B cell (primary cell): ENCODE measurements around the gene RBL1. TPM values are rescaled to one million over a fixed set of nuclear protein-coding genes. Genes with fewer than 3 reads are reported as not detected.
A peak's percentile ranks its signal among the peaks of the same experiment; 100 is the strongest.
"Not testable (repeated sequence)": the region's sequence is repeated elsewhere in the genome, so short reads cannot be mapped to it uniquely, and the experiment has no call there.

Experiments
- ATAC-seq: fragments of 200-7000 bp; cut with Tn5 transposase; one replicate; pipeline ENCODE4 v1.10.0; 2021; ENCODE audit warnings: low read depth, mild to moderate bottlenecking, moderate number of reproducible peaks, moderate library complexity
- CTCF ChIA-PET: fragments of 350-600 bp; sonication (Branson Sonifier 250); formaldehyde crosslinking; loops from one replicate; lab custom pipeline; 2021; ENCODE audit warnings: antibody characterized with exemption, inconsistent platforms; lab: Charles Lee
- POLR2A ChIA-PET: fragments of 350-600 bp; sonication (Branson Sonifier 250); formaldehyde crosslinking; loops from one replicate; lab custom pipeline; 2021; ENCODE audit warnings: antibody characterized with exemption; lab: Charles Lee
- DNase-seq: peaks from one replicate; pipeline ENCODE4 v3.0.0; 2013
- H2AFZ ChIP-seq: 2 replicates; pipeline ENCODE4 v1.6.1; 2012; ENCODE audit warnings: mild to moderate bottlenecking, low read depth, low read length; ENCODE audit not compliant: insufficient read depth, poor library complexity, severe bottlenecking
- H3K27ac ChIP-seq, 2 donors: 1 replicate in 1 of 2; 2 replicates in 1 of 2; pipeline ENCODE4 v1.5.1; 2012 to 2013; ENCODE audit warnings: low read length in 2 of 2, mild to moderate bottlenecking in 2 of 2, moderate library complexity in 1 of 2
- H3K27me3 ChIP-seq, 4 experiments: fragments of 200-600 bp in 1 of 4; sonication (generic) in 1 of 4; replicated peaks in 1 of 4; 1 replicate in 2 of 4; 2 replicates in 2 of 4; pipeline versions ENCODE4 v1.6.1 to v1.7.0; 2013 to 2016; ENCODE audit warnings: low read length in 3 of 4, mild to moderate bottlenecking in 2 of 4, mixed read lengths in 1 of 4, moderate library complexity in 1 of 4; ENCODE audit not compliant: insufficient read depth in 4 of 4, control insufficient read depth in 3 of 4; ENCODE audit errors: control extremely low read depth in 1 of 4
- H3K36me3 ChIP-seq, 2 experiments: replicated peaks in 1 of 2; 1 replicate in 1 of 2; 2 replicates in 1 of 2; pipeline versions ENCODE4 v1.6.1 to v1.7.1; 2013; ENCODE audit warnings: low read length in 1 of 2; ENCODE audit not compliant: insufficient read depth in 2 of 2, control insufficient read depth in 1 of 2; ENCODE audit errors: control extremely low read depth in 1 of 2, extremely low read depth in 1 of 2
- H3K4me1 ChIP-seq, 2 donors: fragments of 200-600 bp in 1 of 2; sonication (generic) in 1 of 2; 1 replicate in 1 of 2; 2 replicates in 1 of 2; pipeline versions ENCODE4 v1.5.1 to v1.6.1; 2013 to 2017; ENCODE audit warnings: low read length in 2 of 2; ENCODE audit not compliant: control insufficient read depth in 2 of 2, insufficient read depth in 2 of 2
- H3K4me2 ChIP-seq: replicated peaks from 2 replicates; pipeline ENCODE3; 2012; ENCODE audit warnings: mild to moderate bottlenecking, low read depth, low read length; ENCODE audit not compliant: poor library complexity, severe bottlenecking
- H3K4me3 ChIP-seq, 5 experiments: fragments of 200-600 bp in 1 of 5; sonication (generic) in 1 of 5; 1 replicate in 3 of 5; 2 replicates in 2 of 5; pipeline versions ENCODE4 v1.5.1 to v1.7.0; 2011 to 2016; ENCODE audit warnings: low read length in 4 of 5, mild to moderate bottlenecking in 4 of 5, low read depth in 2 of 5, control low read depth in 1 of 5, moderate library complexity in 1 of 5; ENCODE audit not compliant: insufficient read depth in 1 of 5; ENCODE audit errors: control extremely low read depth in 1 of 5, extremely low read depth in 1 of 5
- H3K79me2 ChIP-seq: fragments of 200-600 bp; sonication (generic); one replicate; pipeline ENCODE4 v1.6.0; 2016; ENCODE audit warnings: low read length; ENCODE audit not compliant: control insufficient read depth, insufficient read depth
- H3K9ac ChIP-seq: fragments of 200-600 bp; sonication (generic); 2 replicates; pipeline ENCODE4 v1.6.1; 2017; ENCODE audit warnings: mild to moderate bottlenecking, low read length, moderate library complexity
- H3K9me3 ChIP-seq, 3 donors: one replicate each; pipeline versions ENCODE4 v1.6.1 to v1.7.1; 2013; ENCODE audit warnings: low read length in 2 of 3; ENCODE audit not compliant: control insufficient read depth in 2 of 3, insufficient read depth in 1 of 3; ENCODE audit errors: control extremely low read depth in 1 of 3
- H4K20me1 ChIP-seq: 2 replicates; pipeline ENCODE4 v1.6.0; 2012; ENCODE audit warnings: mild to moderate bottlenecking, low read length; ENCODE audit not compliant: insufficient read depth, control insufficient read depth, poor library complexity, severe bottlenecking
- H3K27ac Mint-ChIP-seq: one replicate; pipeline ENCODE4 v1.8.0; 2021; ENCODE audit warnings: mixed read lengths
- H3K27me3 Mint-ChIP-seq: one replicate; pipeline ENCODE4 v1.8.0; 2021; ENCODE audit warnings: mixed read lengths
- H3K4me1 Mint-ChIP-seq: one replicate; pipeline ENCODE4 v1.8.0; 2021; ENCODE audit warnings: mixed read lengths
- H3K4me3 Mint-ChIP-seq: one replicate; pipeline ENCODE4 v1.8.0; 2021; ENCODE audit warnings: mixed read lengths
- H3K9me3 Mint-ChIP-seq: one replicate; pipeline ENCODE4 v1.8.0; 2022; ENCODE audit warnings: mixed read lengths; ENCODE audit not compliant: insufficient read depth
- CTCF ChIP-seq: fragments of 200-600 bp; IDR thresholded peaks from one replicate; pipeline ENCODE4 v1.8.0; 2022; ENCODE audit warnings: antibody characterized with exemption, mild to moderate bottlenecking
- EZH2 ChIP-seq: IDR thresholded peaks from 2 replicates; pipeline ENCODE4 v1.6.1; 2012; ENCODE audit warnings: borderline replicate concordance, low read depth, mild to moderate bottlenecking, moderate library complexity, low read length; ENCODE audit not compliant: insufficient read depth, poor library complexity, severe bottlenecking
- WGBS: methylation state at CpG from one replicate; pipeline ENCODE4 v1.1.5; 2013; ENCODE audit warnings: missing lambda C conversion rate; ENCODE audit not compliant: insufficient coverage; 5-methylcytosine and 5-hydroxymethylcytosine counted together
- intact Hi-C: fragments of 100-400 bp; cut with micrococcal nuclease; formaldehyde crosslinking; loops from one replicate; pipeline ENCODE4 v1.10.0; 2022
- polyA plus RNA-seq: library from polyadenylated mRNA; depleted of rRNA; stranded (reverse); fragments of >200 nt; gene quantifications from 2 replicates; pipeline ENCODE4 v1.2.3, GENCODE V29; 2012
- total RNA-seq, 2 donors: library from RNA; stranded (reverse); fragments of 120-200 nt in 1 of 2; gene quantifications; 1 replicate in 1 of 2; 2 replicates in 1 of 2; pipeline versions ENCODE4 v1.2.3 to v1.2.4, GENCODE V29; 2013 to 2022

RBL1 gene
- total and polyA plus RNA-seq, 2 donors (not counting 1 experiment from before 2014, with no cell fraction given): 8.1 to 27.8 TPM

GRCh38 chr20:36969051-36969450 is 126.7 kb downstream of the RBL1 start:
- Histone ChIP-seq H3K4me1 (peaks cover 10 to 11% of the 10 kb centered on the region in 2 donors), H3K36me3 (no peaks in the 10 kb centered on the region), H3K4me2 (peak overlapping the region; percentile 31), H3K27ac (peak overlapping the region in 1 of 2 donors; percentile 27), H3K27me3 (no peaks in the 10 kb centered on the region), H3K4me3 (no peak overlapping the region), H4K20me1 (no peaks in the 10 kb centered on the region), H2AFZ (peak overlapping the region; percentile 51), H3K9me3 (no peaks in the 10 kb centered on the region), H3K9ac (peak overlapping the region; percentile 5), H3K79me2 (no peaks in the 10 kb centered on the region)
- DNase-seq (no peak), ATAC-seq (no peak)
- TF ChIP-seq EZH2 (no peak), CTCF (no peak)
- Mint-ChIP-seq H3K4me1 (peaks cover 9% of the 10 kb centered on the region), H3K27me3 (no peaks in the 10 kb centered on the region), H3K4me3 (no peak overlapping the region), H3K27ac (no peak overlapping the region), H3K9me3 (no peaks in the 10 kb centered on the region)
- WGBS: 100% methylated on average over 2 of the region's 4 CpGs
- ChIA-PET CTCF (no interaction called here), POLR2A (no interaction called here)
- intact Hi-C loops: no loop called here

- Histone ChIP-seq H2AFZ (no peak overlapping the region), H3K9me3 (no peaks in the 10 kb centered on the region), H3K27ac (no peak overlapping the region), H3K4me2 (no peak overlapping the region), H4K20me1 (no peaks in the 10 kb centered on the region), H3K36me3 (no peaks in the 10 kb centered on the region), H3K9ac (no peak overlapping the region), H3K79me2 (no peaks in the 10 kb centered on the region), H3K4me3 (no peak overlapping the region), H3K27me3 (no peaks in the 10 kb centered on the region), H3K4me1 (peaks cover 10 to 11% of the 10 kb centered on the region in 2 donors)
- no peak for DNase-seq
- TF ChIP-seq CTCF (no peak), EZH2 (no peak)
- no peak overlapping the region for H3K4me3 Mint-ChIP-seq
- ChIA-PET POLR2A (no interaction called here), CTCF (no interaction called here)
- H3K27ac Mint-ChIP-seq: no peak overlapping the region
- peaks cover 9% of the 10 kb centered on the region for H3K4me1 Mint-ChIP-seq
- intact Hi-C loops: no loop called here
- 96% methylated on average over 4 of the region's 5 CpGs for WGBS
- H3K27me3 Mint-ChIP-seq: no peaks in the 10 kb centered on the region
- H3K9me3 Mint-ChIP-seq: peaks cover 4% of the 10 kb centered on the region
- ATAC-seq: no peak
These were observed 128.2 kb downstream of the RBL1 start for GRCh38 chr20:36967636-36968035.

- CTCF ChIA-PET, H3K4me1 Mint-ChIP-seq, H3K36me3 ChIP-seq, H3K9me3 ChIP-seq, H3K4me3 Mint-ChIP-seq, POLR2A ChIA-PET, DNase-seq, H3K9ac ChIP-seq, H3K27me3 Mint-ChIP-seq, H3K27ac Mint-ChIP-seq, ATAC-seq, H3K27ac ChIP-seq, intact Hi-C loops, H3K79me2 ChIP-seq, H3K4me2 ChIP-seq, H3K27me3 ChIP-seq, H3K9me3 Mint-ChIP-seq, H3K4me3 ChIP-seq, H2AFZ ChIP-seq, H4K20me1 ChIP-seq: not testable (repeated sequence)
- peaks cover 10 to 11% of the 10 kb centered on the region in 2 donors for H3K4me1 ChIP-seq
- 89% methylated on average over 2 of the region's 3 CpGs for WGBS
These were observed 128.8 kb downstream of the RBL1 start for GRCh38 chr20:36966965-36967364.
